PFSK-1 (cell line): Measurements from ENCODE around the gene CPT1A.

Experiments used
- SIN3A ChIP-seq: IDR thresholded peaks from 2 replicates; pipeline ENCODE4 v1.6.1; 2012; ENCODE audit warnings: mild to moderate bottlenecking, low read length, moderate library complexity, borderline replicate concordance; ENCODE audit not compliant: insufficient read depth
- TAF1 ChIP-seq: IDR thresholded peaks from 2 replicates; pipeline ENCODE4 v1.6.1; 2012; ENCODE audit warnings: low read length, control low read depth, borderline replicate concordance; ENCODE audit not compliant: insufficient read depth

DNA sequence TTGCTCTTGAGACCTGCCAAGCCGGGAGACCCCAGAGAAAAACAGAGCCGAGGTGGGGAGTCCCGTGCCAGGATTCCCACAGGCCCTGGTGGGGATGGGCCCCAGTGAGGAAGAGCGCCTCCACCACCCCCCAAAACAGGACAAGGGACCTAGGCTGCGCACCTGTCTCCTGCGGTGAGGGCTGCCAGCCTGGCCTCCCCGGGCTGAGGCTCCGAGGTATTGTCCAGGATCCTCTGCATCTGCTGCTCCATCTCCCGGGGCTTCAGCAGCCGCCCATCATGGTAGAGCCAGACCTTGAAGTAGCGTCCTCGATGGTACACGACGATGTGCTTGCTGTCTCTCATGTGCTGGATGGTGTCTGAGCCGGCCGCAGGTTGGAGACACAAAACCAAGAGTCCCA lies 57.1 kb downstream of the CPT1A start:
- TF ChIP-seq SIN3A = no peak
- no peak for TF ChIP-seq TAF1
